ENCODE results near the gene COBLL1. TPM values are rescaled to one million over a fixed set of nuclear protein-coding genes. Genes with fewer than 3 reads are reported as not detected.

The COBLL1 gene
- total RNA-seq, 1 experiment from 2014 or later: 5.9 TPM

- WGBS (ENCODE audit: extremely low coverage, insufficient read length, low lambda C conversion rate): no CpG with 5 or more reads among the region's 2 CpGs
- no peaks in the 10 kb centered on the region for H3K9me3 ChIP-seq (ENCODE audit: control insufficient read depth, low read depth, low read length)
- H2BK20ac ChIP-seq (ENCODE audit: low read depth, low read length, poor library complexity, severe bottlenecking): no peak overlapping the region
- H4K8ac ChIP-seq (replicated peaks; ENCODE audit: insufficient read length, low read depth, low read length): no peak overlapping the region
- Mint-ChIP-seq H3K27me3 (ENCODE audit: low read depth) (no peaks in the 10 kb centered on the region), H3K9me3 (no peaks in the 10 kb centered on the region), H3K27ac (no peak overlapping the region; a peak in 2 of 7 replicates), H3K4me1 (peaks cover 12 to 16% of the 10 kb centered on the region in 2 experiments), H3K4me3 (no peak overlapping the region), H3K36me3 (ENCODE audit: insufficient read depth in 1 of 3, low read depth in 3 of 3) (no peaks in the 10 kb centered on the region)
- no peaks in the 10 kb centered on the region for H3K23me2 ChIP-seq (ENCODE audit: insufficient read length, low read depth, low read length, poor library complexity, severe bottlenecking)
- TF ChIP-seq, protein P1, sequence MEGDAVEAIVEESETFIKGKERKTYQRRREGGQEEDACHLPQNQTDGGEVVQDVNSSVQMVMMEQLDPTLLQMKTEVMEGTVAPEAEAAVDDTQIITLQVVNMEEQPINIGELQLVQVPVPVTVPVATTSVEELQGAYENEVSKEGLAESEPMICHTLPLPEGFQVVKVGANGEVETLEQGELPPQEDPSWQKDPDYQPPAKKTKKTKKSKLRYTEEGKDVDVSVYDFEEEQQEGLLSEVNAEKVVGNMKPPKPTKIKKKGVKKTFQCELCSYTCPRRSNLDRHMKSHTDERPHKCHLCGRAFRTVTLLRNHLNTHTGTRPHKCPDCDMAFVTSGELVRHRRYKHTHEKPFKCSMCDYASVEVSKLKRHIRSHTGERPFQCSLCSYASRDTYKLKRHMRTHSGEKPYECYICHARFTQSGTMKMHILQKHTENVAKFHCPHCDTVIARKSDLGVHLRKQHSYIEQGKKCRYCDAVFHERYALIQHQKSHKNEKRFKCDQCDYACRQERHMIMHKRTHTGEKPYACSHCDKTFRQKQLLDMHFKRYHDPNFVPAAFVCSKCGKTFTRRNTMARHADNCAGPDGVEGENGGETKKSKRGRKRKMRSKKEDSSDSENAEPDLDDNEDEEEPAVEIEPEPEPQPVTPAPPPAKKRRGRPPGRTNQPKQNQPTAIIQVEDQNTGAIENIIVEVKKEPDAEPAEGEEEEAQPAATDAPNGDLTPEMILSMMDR (conservative IDR thresholded peaks at IDR 0.05): no peak
- no peak overlapping the region for H3K14ac ChIP-seq (ENCODE audit: insufficient read depth, low read length)
- H3K4ac ChIP-seq (ENCODE audit: low read depth, low read length): no peak overlapping the region
- H3K79me2 ChIP-seq (ENCODE audit: insufficient read depth, low read length): no peaks in the 10 kb centered on the region
- no peak overlapping the region for H4K5ac ChIP-seq (ENCODE audit: insufficient read length, low read depth, low read length)
- DNase-seq: no peak
- no peak overlapping the region for H3K4me2 ChIP-seq (ENCODE audit: insufficient read depth, insufficient read length, low read length)
- no peaks in the 10 kb centered on the region for H4K20me1 ChIP-seq (ENCODE audit: control insufficient read depth, insufficient read depth, insufficient read length)
- no peak overlapping the region for H3K9ac ChIP-seq (ENCODE audit: extremely low read depth, insufficient read length, low read length)
- no peak overlapping the region for H2AK5ac ChIP-seq (ENCODE audit: insufficient read length, low read length)
- H3K27me3 ChIP-seq (ENCODE audit: insufficient read depth, low read length): no peaks in the 10 kb centered on the region
- H3K56ac ChIP-seq (ENCODE audit: insufficient read length, low read depth, low read length): no peak overlapping the region
- no peak overlapping the region for H3K27ac ChIP-seq (ENCODE audit: insufficient read length, low read depth, low read length)
- H2BK15ac ChIP-seq (ENCODE audit: low read depth, low read length): no peak overlapping the region
- no peak overlapping the region for H2BK12ac ChIP-seq (ENCODE audit: insufficient read length, low read depth, low read length)
- H3K79me1 ChIP-seq (ENCODE audit: insufficient read depth, low read depth, low read length, poor library complexity, severe bottlenecking): no peaks in the 10 kb centered on the region
- H3K18ac ChIP-seq (ENCODE audit: insufficient read length, low read depth, low read length): no peak overlapping the region
- no peaks in the 10 kb centered on the region for H3K4me1 ChIP-seq (ENCODE audit: insufficient read depth, low read length)
- H3T11ph ChIP-seq (ENCODE audit: low read length): no peak overlapping the region
- H3K23ac ChIP-seq (ENCODE audit: insufficient read length, low read depth, low read length): no peak overlapping the region
- H2BK5ac ChIP-seq (ENCODE audit: insufficient read length, low read length): no peak overlapping the region
- H2AFZ ChIP-seq (ENCODE audit: low read length): no peak overlapping the region
- H2BK120ac ChIP-seq (ENCODE audit: low read depth, low read length, poor library complexity, severe bottlenecking): no peak overlapping the region
- H4K91ac ChIP-seq (ENCODE audit: insufficient read length, low read depth, low read length): no peak overlapping the region
Observed at GRCh38 chr2:164784376-164784775, 57.2 kb downstream of the COBLL1 start.
